ENCODE data around the gene TLR8. TPM values are rescaled to one million over a fixed set of nuclear protein-coding genes. Genes with fewer than 3 reads are reported as not detected.

Gene TLR8
- not detected for total RNA-seq (2021; fragmentation: NEBNext Ultra II Directional; extraction: Animal tissue kit (Norgen Biotek cat#: 25700))
- long read RNA-seq, result 0 reads

DNA sequence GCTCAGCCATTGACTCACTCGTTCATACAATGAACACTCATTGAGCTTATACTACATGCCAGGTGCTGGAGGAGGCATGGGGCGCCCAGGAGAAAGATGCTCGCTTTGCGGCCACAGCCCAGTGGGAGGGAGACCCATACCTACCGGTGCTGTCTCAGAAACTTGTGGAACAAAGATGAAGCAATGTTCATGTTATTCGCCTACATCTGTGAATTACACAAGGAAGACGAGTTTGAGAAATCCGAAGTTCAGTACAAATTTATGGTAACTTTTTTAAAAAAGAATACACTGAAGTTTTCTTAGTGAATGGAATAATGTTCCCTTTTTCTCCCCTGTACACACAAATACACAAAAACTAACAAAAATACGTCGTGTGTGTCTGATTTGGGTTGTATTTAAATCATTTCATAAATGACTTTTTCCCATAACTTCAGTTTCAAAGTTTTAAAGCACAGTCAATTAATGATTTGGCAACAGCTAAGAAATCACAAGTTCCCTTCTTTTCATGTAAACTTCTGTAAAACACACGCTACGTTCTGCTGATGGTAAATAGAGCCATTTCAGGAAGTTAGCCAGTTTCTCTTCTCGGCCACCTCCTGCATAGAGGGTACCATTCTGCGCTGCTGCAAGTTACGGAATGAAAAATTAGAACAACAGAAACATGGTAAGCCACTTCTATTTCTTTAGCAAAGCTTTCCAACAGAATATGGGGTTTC lies at the start of gene TLR8:
TSS of gene TLR8 (plus strand) at position 575 of the 716 bp plus-strand sequence. CDS start at position 662, 87 bp downstream.
- no peak for DNase-seq
- Mint-ChIP-seq H3K9me3 (no peaks in the 10 kb centered on the region), H3K27ac (no peak within 1 kb of the TSS), H3K4me3 (no peak within 1 kb of the TSS), H3K4me1 (ENCODE audit: low read depth) (no peaks in the 10 kb centered on the region), H3K27me3 (ENCODE audit: insufficient read depth) (peaks cover 3% of the 10 kb centered on the region; the same call in 1 of the 2 replicates), H3K36me3 (ENCODE audit: low read depth) (no peaks in the 10 kb centered on the region)
- TF ChIP-seq, protein P1, sequence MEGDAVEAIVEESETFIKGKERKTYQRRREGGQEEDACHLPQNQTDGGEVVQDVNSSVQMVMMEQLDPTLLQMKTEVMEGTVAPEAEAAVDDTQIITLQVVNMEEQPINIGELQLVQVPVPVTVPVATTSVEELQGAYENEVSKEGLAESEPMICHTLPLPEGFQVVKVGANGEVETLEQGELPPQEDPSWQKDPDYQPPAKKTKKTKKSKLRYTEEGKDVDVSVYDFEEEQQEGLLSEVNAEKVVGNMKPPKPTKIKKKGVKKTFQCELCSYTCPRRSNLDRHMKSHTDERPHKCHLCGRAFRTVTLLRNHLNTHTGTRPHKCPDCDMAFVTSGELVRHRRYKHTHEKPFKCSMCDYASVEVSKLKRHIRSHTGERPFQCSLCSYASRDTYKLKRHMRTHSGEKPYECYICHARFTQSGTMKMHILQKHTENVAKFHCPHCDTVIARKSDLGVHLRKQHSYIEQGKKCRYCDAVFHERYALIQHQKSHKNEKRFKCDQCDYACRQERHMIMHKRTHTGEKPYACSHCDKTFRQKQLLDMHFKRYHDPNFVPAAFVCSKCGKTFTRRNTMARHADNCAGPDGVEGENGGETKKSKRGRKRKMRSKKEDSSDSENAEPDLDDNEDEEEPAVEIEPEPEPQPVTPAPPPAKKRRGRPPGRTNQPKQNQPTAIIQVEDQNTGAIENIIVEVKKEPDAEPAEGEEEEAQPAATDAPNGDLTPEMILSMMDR (IDR thresholded peaks at IDR 0.05), result no peak

DNA sequence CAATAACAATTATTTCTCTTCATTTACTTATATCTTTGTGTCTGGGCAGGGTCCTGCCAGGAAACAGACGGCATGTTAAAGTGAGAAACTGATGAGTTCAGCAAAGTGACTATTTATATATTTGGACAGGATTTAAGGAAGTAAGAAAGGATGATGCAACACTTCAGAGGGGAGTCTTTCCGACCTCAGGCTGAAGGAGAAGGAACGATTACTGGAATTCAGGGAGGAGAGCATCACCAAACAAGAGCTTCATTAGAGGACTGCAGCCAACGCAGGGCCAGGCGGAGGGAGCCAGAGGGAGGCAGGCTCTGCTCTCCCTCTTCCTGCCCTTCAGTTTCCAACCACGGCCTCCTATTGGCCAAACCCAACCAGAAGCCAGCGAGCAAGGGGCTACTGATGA lies 41.1 kb upstream of the TLR8 start:
- Mint-ChIP-seq H3K27ac (no peak overlapping the region), H3K36me3 (ENCODE audit: low read depth) (no peaks in the 10 kb centered on the region), H3K4me3 (no peak overlapping the region), H3K4me1 (ENCODE audit: low read depth) (no peaks in the 10 kb centered on the region), H3K9me3 (no peaks in the 10 kb centered on the region), H3K27me3 (ENCODE audit: insufficient read depth) (peaks cover 5% of the 10 kb centered on the region)
- TF ChIP-seq, protein P1 (IDR thresholded peaks at IDR 0.05), result no peak
- DNase-seq, result no peak

GRCh38 chrX:12866451-12867377 lies 39.7 kb upstream of the TLR8 start, which contains the start of gene TLR7:
Gene TLR7 (plus strand): TSS chrX:12867072. CDS start chrX:12867579, 507 bp downstream.
- no peaks in the 10 kb centered on the region for H3K9me3 Mint-ChIP-seq
- no peaks in the 10 kb centered on the region for H3K4me1 Mint-ChIP-seq (ENCODE audit: low read depth)
- no peak for DNase-seq
- H3K27me3 Mint-ChIP-seq (ENCODE audit: insufficient read depth), result peaks cover 5% of the 10 kb centered on the region
- TF ChIP-seq, protein P1 (IDR thresholded peaks at IDR 0.05), result no peak
- H3K4me3 Mint-ChIP-seq, result no peak within 1 kb of the TSS
- H3K27ac Mint-ChIP-seq, result no peak within 1 kb of the TSS
- no peaks in the 10 kb centered on the region for H3K36me3 Mint-ChIP-seq (ENCODE audit: low read depth)

DNA sequence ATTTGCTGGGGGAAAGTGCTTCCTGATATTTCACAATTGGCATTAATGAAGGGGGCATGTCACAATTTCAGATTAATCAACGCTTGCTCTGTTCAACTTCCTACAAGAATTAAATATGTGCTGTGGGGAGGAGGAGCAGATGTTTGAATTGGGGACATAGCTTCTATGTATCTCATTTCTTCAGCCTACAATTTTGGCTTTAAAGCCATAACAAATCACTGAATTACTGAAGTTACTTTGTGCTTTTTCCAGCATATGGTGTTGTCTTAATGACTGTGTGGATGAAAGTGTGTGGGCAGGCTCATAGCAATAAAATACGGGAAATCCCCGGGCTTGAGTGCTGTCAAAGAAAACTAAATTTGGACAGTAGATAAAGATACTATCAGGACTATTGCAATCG lies 38.7 kb upstream of the TLR8 start:
- H3K27ac Mint-ChIP-seq, result no peak overlapping the region
- peaks cover 6% of the 10 kb centered on the region for H3K27me3 Mint-ChIP-seq (ENCODE audit: insufficient read depth)
- no peak overlapping the region for H3K4me3 Mint-ChIP-seq
- H3K9me3 Mint-ChIP-seq, result no peaks in the 10 kb centered on the region
- no peak for DNase-seq
- TF ChIP-seq, protein P1 (IDR thresholded peaks at IDR 0.05), result no peak
- H3K4me1 Mint-ChIP-seq (ENCODE audit: low read depth), result no peaks in the 10 kb centered on the region
- no peaks in the 10 kb centered on the region for H3K36me3 Mint-ChIP-seq (ENCODE audit: low read depth)

- Mint-ChIP-seq H3K9me3 (no peaks in the 10 kb centered on the region), H3K36me3 (ENCODE audit: low read depth) (no peaks in the 10 kb centered on the region), H3K27me3 (ENCODE audit: insufficient read depth) (peaks cover 6% of the 10 kb centered on the region), H3K4me3 (no peak overlapping the region), H3K27ac (no peak overlapping the region), H3K4me1 (ENCODE audit: low read depth) (no peaks in the 10 kb centered on the region)
- no peak for DNase-seq
- TF ChIP-seq, protein P1 (IDR thresholded peaks at IDR 0.05), result no peak
Observed at GRCh38 chrX:12868747-12869146, 37.7 kb upstream of the TLR8 start.

Measured in HFFc6 (cell line).